Thoracic aorta (tissue), 2 donors: ENCODE results near the gene FYB1. TPM values are rescaled to one million over a fixed set of nuclear protein-coding genes. Genes with fewer than 3 reads are reported as not detected.

Experiments used
- ATAC-seq: fragments of 150-250 bp; one replicate; pipeline ENCODE4 v1.8.0; 2017; ENCODE audit warnings: low read depth; ENCODE audit not compliant: insufficient number of reproducible peaks, low FRiP score
- DNase-seq: peaks from one replicate; pipeline ENCODE4 v3.0.0-alpha.2; 2020; ENCODE audit warnings: low spot score
- H3K27ac ChIP-seq, 2 donors: fragments of 200-600 bp; sonication (generic); 1 replicate in 1 of 2; 2 replicates in 1 of 2; pipeline ENCODE4 v1.5.1; 2016; ENCODE audit warnings: mild to moderate bottlenecking in 2 of 2, moderate library complexity in 2 of 2
- H3K27me3 ChIP-seq: fragments of 200-600 bp; sonication (generic); replicated peaks from 2 replicates; pipeline ENCODE4 v1.6.0; 2016; ENCODE audit warnings: mild to moderate bottlenecking; ENCODE audit not compliant: insufficient read depth
- H3K36me3 ChIP-seq: fragments of 200-600 bp; sonication (generic); one replicate; pipeline ENCODE4 v1.5.1; 2016
- H3K4me1 ChIP-seq, 2 donors: fragments of 200-600 bp; sonication (generic); 1 replicate in 1 of 2; 2 replicates in 1 of 2; pipeline versions ENCODE4 v1.5.1 to v1.6.0; 2016; ENCODE audit warnings: low read depth in 2 of 2, mild to moderate bottlenecking in 1 of 2; ENCODE audit not compliant: control insufficient read depth in 1 of 2
- H3K4me3 ChIP-seq: fragments of 200-600 bp; sonication (generic); 2 replicates; pipeline ENCODE4 v1.5.1; 2016; ENCODE audit warnings: mild to moderate bottlenecking
- H3K9me3 ChIP-seq: fragments of 200-600 bp; sonication (generic); 2 replicates; pipeline ENCODE4 v1.5.1; 2016
- CTCF ChIP-seq: fragments of 200-600 bp; sonication (generic); IDR thresholded peaks from one replicate; pipeline ENCODE4 v1.5.1; 2019; ENCODE audit warnings: antibody characterized with exemption
- total RNA-seq, 2 donors: library from RNA; depleted of rRNA; stranded (reverse); fragments of >200 nt; gene quantifications; one replicate each; pipeline versions ENCODE4 v1.1.0 to v1.2.3, GENCODE V29; 2016

Gene FYB1
- total RNA-seq, 2 donors from 2014 or later: 12.9 to 29.8 TPM

DNA sequence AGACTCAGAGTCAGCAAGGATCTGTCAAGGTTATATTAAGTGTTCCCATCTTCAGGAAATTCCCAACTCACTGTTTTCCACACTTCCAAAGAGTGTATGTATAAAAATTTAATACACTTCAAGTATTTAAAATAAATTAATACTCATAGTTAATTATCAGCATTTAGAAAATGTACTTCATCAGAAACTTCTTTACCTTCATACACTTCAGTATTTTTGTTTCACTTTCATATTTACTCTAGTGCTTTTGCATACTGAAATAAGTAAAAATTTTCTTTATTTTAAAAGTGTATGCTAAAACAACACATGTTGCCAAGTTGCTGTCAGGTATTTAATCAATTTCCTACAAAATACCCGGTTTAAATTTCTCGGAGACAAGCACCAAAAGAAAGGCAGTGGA, 161.6 kb downstream of the FYB1 start:
- H3K4me3 ChIP-seq: peak overlapping the region; percentile 52
- no peak for TF ChIP-seq CTCF
- DNase-seq (no peak), ATAC-seq (no peak)
- no peaks in the 10 kb centered on the region for H3K36me3 ChIP-seq
- no peaks in the 10 kb centered on the region for H3K27me3 ChIP-seq
- H3K27ac ChIP-seq: no peak overlapping the region
- H3K4me1 ChIP-seq: peaks cover 16 to 25% of the 10 kb centered on the region in 2 donors
- no peaks in the 10 kb centered on the region for H3K9me3 ChIP-seq

DNA sequence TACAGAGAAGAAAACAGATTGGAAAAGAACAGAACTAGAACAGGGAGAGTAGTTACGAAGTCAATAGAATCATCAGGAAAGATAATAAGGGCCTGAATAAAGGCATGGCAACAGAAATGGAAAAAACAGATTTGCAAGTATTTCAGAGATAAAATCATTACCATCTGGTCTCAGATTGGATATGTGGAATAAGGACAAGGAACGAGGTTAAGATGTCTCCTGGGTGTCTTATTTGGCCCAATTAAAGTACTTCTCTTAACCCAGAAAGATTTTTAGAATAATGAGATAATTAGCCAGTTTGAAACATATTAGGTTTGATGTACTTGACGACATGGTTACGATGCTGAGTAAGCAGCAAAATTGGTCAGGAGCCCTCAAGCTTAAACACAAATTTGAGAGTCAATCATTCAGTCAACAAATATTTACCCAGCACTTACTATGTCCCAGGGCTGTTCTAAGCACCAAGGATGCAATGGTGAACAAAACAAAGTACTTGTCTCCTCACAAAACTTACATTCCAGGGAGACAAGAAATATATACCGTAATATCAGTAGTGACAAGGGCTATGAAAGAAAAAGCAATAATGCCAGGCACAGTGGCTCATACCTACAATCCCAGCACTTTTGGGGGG, 163.5 kb downstream of the FYB1 start:
- no peak for TF ChIP-seq CTCF
- H3K9me3 ChIP-seq: no peaks in the 10 kb centered on the region
- no peak overlapping the region for H3K4me3 ChIP-seq
- H3K27me3 ChIP-seq: no peaks in the 10 kb centered on the region
- H3K36me3 ChIP-seq: no peaks in the 10 kb centered on the region
- H3K27ac ChIP-seq: no peak overlapping the region
- ATAC-seq (no peak), DNase-seq (no peak)
- H3K4me1 ChIP-seq: peaks cover 8 to 21% of the 10 kb centered on the region in 2 donors

Other genes starting within 250 kb of the FYB1 start
- 10 to 100 TPM; 35.6 to 50.4 TPM for gene RICTOR, start 145.2 kb downstream of the FYB1 start, total RNA-seq
- not detected for gene C9, start 144.9 kb upstream of the FYB1 start, total RNA-seq
- gene DAB2, start 205.4 kb upstream of the FYB1 start, total RNA-seq: 100 to 1,000 TPM; 162 to 187 TPM